Fibroblast of lung (primary cell): ENCODE data around the gene JARID2. TPM values are rescaled to one million over a fixed set of nuclear protein-coding genes. Genes with fewer than 3 reads are reported as not detected.

Source experiments
- DNase-seq, 2 donors: peaks; one replicate each; pipeline versions ENCODE4 v3.0.0 to v3.0.0-alpha.2; 2010; ENCODE audit warnings: low read depth in 2 of 2
- H2AFZ ChIP-seq: 2 replicates; pipeline ENCODE4 v1.5.1; 2012; ENCODE audit warnings: low read length, control low read depth, inconsistent platforms
- H3K27ac ChIP-seq: 2 replicates; pipeline ENCODE4 v1.5.1; 2011; ENCODE audit warnings: low read length, control low read depth; ENCODE audit not compliant: insufficient read depth
- H3K27me3 ChIP-seq: 2 replicates; pipeline ENCODE4 v1.5.1; 2011; ENCODE audit warnings: mild to moderate bottlenecking, low read length; ENCODE audit not compliant: control insufficient read depth, insufficient read depth
- H3K36me3 ChIP-seq: 2 replicates; pipeline ENCODE4 v1.5.1; 2011; ENCODE audit warnings: low read length; ENCODE audit not compliant: control insufficient read depth, insufficient read depth
- H3K4me1 ChIP-seq: 2 replicates; pipeline ENCODE4 v1.5.1; 2011; ENCODE audit warnings: low read length; ENCODE audit not compliant: control insufficient read depth, insufficient read depth; ENCODE audit errors: extremely low read depth
- H3K4me2 ChIP-seq: 2 replicates; pipeline ENCODE4 v1.5.1; 2011; ENCODE audit warnings: low read length, control low read depth; ENCODE audit not compliant: insufficient read depth; ENCODE audit errors: extremely low read depth
- H3K4me3 ChIP-seq, 4 experiments: fragments of 200-600 bp in 1 of 4; sonication (generic) in 1 of 4; replicated peaks in 1 of 4; 2 replicates each; pipeline ENCODE4 v1.5.1; 2011 to 2016; ENCODE audit warnings: low read length in 4 of 4, low read depth in 3 of 4, mild to moderate bottlenecking in 3 of 4, control low read depth in 2 of 4, inconsistent platforms in 1 of 4, mixed read lengths in 1 of 4; ENCODE audit not compliant: insufficient read depth in 1 of 4; ENCODE audit errors: control extremely low read depth in 1 of 4
- H3K79me2 ChIP-seq: 2 replicates; pipeline ENCODE4 v1.5.1; 2012; ENCODE audit warnings: mild to moderate bottlenecking, low read length, inconsistent platforms; ENCODE audit not compliant: control insufficient read depth, insufficient read depth
- H3K9ac ChIP-seq: 2 replicates; pipeline ENCODE4 v1.5.1; 2011; ENCODE audit warnings: mild to moderate bottlenecking, low read length, control low read depth; ENCODE audit not compliant: insufficient read depth
- H3K9me3 ChIP-seq: 2 replicates; pipeline ENCODE4 v1.5.1; 2012; ENCODE audit warnings: low read depth, low read length; ENCODE audit not compliant: control insufficient read depth, insufficient read depth
- H4K20me1 ChIP-seq: 2 replicates; pipeline ENCODE4 v1.5.1; 2011; ENCODE audit warnings: low read length; ENCODE audit not compliant: control insufficient read depth, insufficient read depth; ENCODE audit errors: extremely low read depth
- CTCF ChIP-seq, 2 donors: IDR thresholded peaks in 1 of 2; conservative IDR thresholded peaks in 1 of 2; 1 replicate in 1 of 2; 2 replicates in 1 of 2; pipeline ENCODE4 v1.5.1; 2011 to 2012; ENCODE audit warnings: low read length in 2 of 2, control low read depth in 1 of 2, inconsistent platforms in 1 of 2, low read depth in 1 of 2, mild to moderate bottlenecking in 1 of 2
- EZH2 ChIP-seq: IDR thresholded peaks from 2 replicates; pipeline ENCODE4 v1.5.1; 2012; ENCODE audit warnings: low read length, control low read depth, mild to moderate bottlenecking; ENCODE audit errors: missing control alignments
- polyA plus RNA-seq, 2 donors: library from polyadenylated mRNA; depleted of rRNA in 1 of 2; stranded (reverse) in 1 of 2; unstranded in 1 of 2; fragments of >200 nt; gene quantifications; 2 replicates each; pipeline ENCODE4 v1.2.1, GENCODE V29; 2011 to 2012; ENCODE audit warnings: missing spikeins in 1 of 2
- total RNA-seq: library from RNA; depleted of rRNA; stranded (reverse); fragments of >200 nt; gene quantifications from 2 replicates; pipeline ENCODE4 v1.2.1, GENCODE V29; 2014

Gene JARID2
- total and polyA plus RNA-seq, 2 donors (not counting 1 experiment from before 2014, with no cell fraction given): 5.0 to 8.2 TPM

- Histone ChIP-seq H3K4me2 (no peak overlapping the region), H3K4me1 (peaks cover 4% of the 10 kb centered on the region), H3K79me2 (peaks cover 8% of the 10 kb centered on the region), H3K27ac (no peak overlapping the region), H3K9me3 (no peaks in the 10 kb centered on the region), H2AFZ (no peak overlapping the region), H3K36me3 (no peaks in the 10 kb centered on the region), H4K20me1 (no peaks in the 10 kb centered on the region), H3K27me3 (no peaks in the 10 kb centered on the region), H3K4me3 (no peak overlapping the region), H3K9ac (no peak overlapping the region)
- TF ChIP-seq EZH2 (no peak), CTCF (conservative IDR thresholded peaks at IDR 0.05 in 1 of 2, IDR thresholded peaks at IDR 0.05 in 1 of 2; ENCODE audit: low read depth in 1 of 2, low read length in 2 of 2) (no peak)
- no peak for DNase-seq
These were observed 150.9 kb downstream of the JARID2 start for GRCh38 chr6:15396808-15397207.

- H3K4me2 ChIP-seq: no peak overlapping the region
- H3K79me2 ChIP-seq: peaks cover 5% of the 10 kb centered on the region
- H3K9me3 ChIP-seq: no peaks in the 10 kb centered on the region
- no peak for TF ChIP-seq EZH2
- TF ChIP-seq CTCF (conservative IDR thresholded peaks at IDR 0.05 in 1 of 2, IDR thresholded peaks at IDR 0.05 in 1 of 2; ENCODE audit: low read depth in 1 of 2, low read length in 2 of 2): no peak
- H3K36me3 ChIP-seq: no peaks in the 10 kb centered on the region
- no peak overlapping the region for H3K27ac ChIP-seq
- H4K20me1 ChIP-seq: no peaks in the 10 kb centered on the region
- H3K9ac ChIP-seq: no peak overlapping the region
- H3K4me1 ChIP-seq: peaks cover 4% of the 10 kb centered on the region
- no peak overlapping the region for H3K4me3 ChIP-seq
- no peaks in the 10 kb centered on the region for H3K27me3 ChIP-seq
- H2AFZ ChIP-seq: no peak overlapping the region
- no peak for DNase-seq
These were observed 152.9 kb downstream of the JARID2 start for GRCh38 chr6:15398633-15399275.

GRCh38 chr6:15399641-15400470, 154.0 kb downstream of the JARID2 start:
- H3K27me3 ChIP-seq: no peaks in the 10 kb centered on the region
- H3K9ac ChIP-seq: no peak overlapping the region
- H3K27ac ChIP-seq: peak overlapping the region; percentile 28
- no peaks in the 10 kb centered on the region for H4K20me1 ChIP-seq
- peak overlapping the region in 3 of 4 experiments; percentile 19 to 41 (median 36) for H3K4me3 ChIP-seq
- H3K4me1 ChIP-seq: peaks cover 4% of the 10 kb centered on the region
- peak; percentile 79 to 92 for DNase-seq
- H3K36me3 ChIP-seq: no peaks in the 10 kb centered on the region
- H3K79me2 ChIP-seq: peaks cover 3% of the 10 kb centered on the region
- TF ChIP-seq CTCF (conservative IDR thresholded peaks at IDR 0.05 in 1 of 2, IDR thresholded peaks at IDR 0.05 in 1 of 2; ENCODE audit: low read depth in 1 of 2, low read length in 2 of 2) (no peak), EZH2 (no peak)
- H2AFZ ChIP-seq: no peak overlapping the region
- no peaks in the 10 kb centered on the region for H3K9me3 ChIP-seq
- peak overlapping the region; percentile 44 for H3K4me2 ChIP-seq
